MM.1S (cell line): ENCODE measurements around the gene SPATA31E1.

Experiments
- CTCF ChIP-seq: fragments of 300-600 bp; sonication (generic); IDR thresholded peaks from 2 replicates; pipeline ENCODE4 v1.5.1; 2016; ENCODE audit warnings: antibody characterized with exemption, low read length, mixed read lengths
- EZH2 ChIP-seq: fragments of 300-600 bp; sonication (generic); optimal IDR thresholded peaks from 2 replicates; pipeline ENCODE3; 2017; ENCODE audit warnings: low read depth, mild to moderate bottlenecking, antibody characterized with exemption, low read length, mixed read lengths
- EZH2phosphoT487 ChIP-seq: fragments of 300-600 bp; sonication (generic); IDR thresholded peaks from 2 replicates; pipeline ENCODE4 v1.6.1; 2018; ENCODE audit warnings: antibody characterized with exemption, low read length

- TF ChIP-seq CTCF: no peak
- no peak for TF ChIP-seq EZH2phosphoT487
- TF ChIP-seq EZH2: no peak
These were observed 42.5 kb upstream of the SPATA31E1 start for GRCh38 chr9:87840134-87840533.
